ENCODE results near the gene SP5. TPM values are rescaled to one million over a fixed set of nuclear protein-coding genes. Genes with fewer than 3 reads are reported as not detected.
"Not testable (repeated sequence)": the region's sequence is repeated elsewhere in the genome, so short reads cannot be mapped to it uniquely, and the experiment has no call there.

The SP5 gene
- total RNA-seq (0.24 TPM), polyA plus RNA-seq (0.55 TPM)
- long read RNA-seq, donor 1: 0 reads
- long read RNA-seq, donor 2: 0 reads
- long read RNA-seq, donor 3: 0 reads
- long read RNA-seq, donor 4: 0 reads
- long read RNA-seq, donor 5: 0 reads
- long read RNA-seq, donor 6: 0 reads
- long read RNA-seq, donor 7: 0 reads
- long read RNA-seq, donor 8: 0 reads
- long read RNA-seq, donor 9: 0 reads
- long read RNA-seq, donor 10: 0 reads

GRCh38 chr2:170715062-170715931 lies at the start of gene SP5:
Gene SP5 (plus strand): TSS chr2:170715337. CDS start chr2:170715513, 176 bp downstream.
- Histone ChIP-seq H3K4me1 (ENCODE audit: control insufficient read depth in 2 of 2, insufficient read depth in 2 of 2, low read length in 2 of 2) (peaks cover 19 to 56% of the 10 kb centered on the region in 2 donors), H3K9me3 (ENCODE audit: control insufficient read depth in 2 of 2, insufficient read depth in 1 of 2, low read length in 1 of 2) (peaks cover 1 to 9% of the 10 kb centered on the region in 2 donors), H3K36me3 (ENCODE audit: control insufficient read depth in 2 of 2, insufficient read depth in 2 of 2, low read length in 1 of 2) (no peaks in the 10 kb centered on the region), H3K27me3 (ENCODE audit: control insufficient read depth in 2 of 2, insufficient read depth in 1 of 2, low read length in 1 of 2) (peaks cover 85 to 100% of the 10 kb centered on the region in 2 donors), H3K4me3 (ENCODE audit: low read length in 2 of 2) (peak within 1 kb of the TSS; percentile 29 to 50), H3K27ac (ENCODE audit: low read depth in 1 of 2, low read length in 1 of 2) (peak within 1 kb of the TSS in 1 of 2 donors; percentile 18)
- WGBS: 1% methylated on average over 62 of the region's 62 CpGs
- peak in 6 of 9 donors; percentile 44 to 83 (median 48) for DNase-seq (ENCODE audit: low read depth in 6 of 9, low spot score in 9 of 9)

GRCh38 chr2:170665743-170666142 lies 49.4 kb upstream of the SP5 start:
- Histone ChIP-seq H3K4me1 (ENCODE audit: control insufficient read depth in 2 of 2, insufficient read depth in 2 of 2, low read length in 2 of 2) (no peaks in the 10 kb centered on the region), H3K27me3 (ENCODE audit: control insufficient read depth in 2 of 2, insufficient read depth in 1 of 2, low read length in 1 of 2) (no peaks in the 10 kb centered on the region), H3K27ac (ENCODE audit: low read depth in 1 of 2, low read length in 1 of 2) (no peak overlapping the region), H3K36me3 (ENCODE audit: control insufficient read depth in 2 of 2, insufficient read depth in 2 of 2, low read length in 1 of 2) (no peaks in the 10 kb centered on the region), H3K9me3 (ENCODE audit: control insufficient read depth in 2 of 2, insufficient read depth in 1 of 2, low read length in 1 of 2) (no peaks in the 10 kb centered on the region), H3K4me3 (ENCODE audit: low read length in 2 of 2) (no peak overlapping the region)
- DNase-seq (ENCODE audit: low read depth in 6 of 9, low spot score in 9 of 9): no peak
- WGBS: 98% methylated on average over 5 of the region's 5 CpGs

GRCh38 chr2:170669909-170670308 lies 45.2 kb upstream of the SP5 start:
- no peak overlapping the region for H3K4me3 ChIP-seq (ENCODE audit: low read length in 2 of 2)
- H3K36me3 ChIP-seq (ENCODE audit: control insufficient read depth in 2 of 2, insufficient read depth in 2 of 2, low read length in 1 of 2): no peaks in the 10 kb centered on the region
- no peaks in the 10 kb centered on the region for H3K4me1 ChIP-seq (ENCODE audit: control insufficient read depth in 2 of 2, insufficient read depth in 2 of 2, low read length in 2 of 2)
- H3K9me3 ChIP-seq (ENCODE audit: control insufficient read depth in 2 of 2, insufficient read depth in 1 of 2, low read length in 1 of 2): no peaks in the 10 kb centered on the region
- no peaks in the 10 kb centered on the region for H3K27me3 ChIP-seq (ENCODE audit: control insufficient read depth in 2 of 2, insufficient read depth in 1 of 2, low read length in 1 of 2)
- no peak for DNase-seq (ENCODE audit: low read depth in 6 of 9, low spot score in 9 of 9)
- H3K27ac ChIP-seq (ENCODE audit: low read depth in 1 of 2, low read length in 1 of 2): no peak overlapping the region
- WGBS: 91% methylated on average over 3 of the region's 3 CpGs

- 94% methylated on average over 2 of the region's 2 CpGs for WGBS
- Histone ChIP-seq H3K27me3 (ENCODE audit: control insufficient read depth in 2 of 2, insufficient read depth in 1 of 2, low read length in 1 of 2) (no peaks in the 10 kb centered on the region), H3K4me1 (ENCODE audit: control insufficient read depth in 2 of 2, insufficient read depth in 2 of 2, low read length in 2 of 2) (no peaks in the 10 kb centered on the region), H3K27ac (ENCODE audit: low read depth in 1 of 2, low read length in 1 of 2) (no peak overlapping the region), H3K9me3 (ENCODE audit: control insufficient read depth in 2 of 2, insufficient read depth in 1 of 2, low read length in 1 of 2) (no peaks in the 10 kb centered on the region), H3K36me3 (ENCODE audit: control insufficient read depth in 2 of 2, insufficient read depth in 2 of 2, low read length in 1 of 2) (no peaks in the 10 kb centered on the region), H3K4me3 (ENCODE audit: low read length in 2 of 2) (no peak overlapping the region)
- no peak for DNase-seq (ENCODE audit: low read depth in 6 of 9, low spot score in 9 of 9)
Observed at GRCh38 chr2:170670651-170671050, 44.5 kb upstream of the SP5 start.

- H3K9me3 ChIP-seq (ENCODE audit: control insufficient read depth in 2 of 2, insufficient read depth in 1 of 2, low read length in 1 of 2): no peaks in the 10 kb centered on the region
- no peak for DNase-seq (ENCODE audit: low read depth in 6 of 9, low spot score in 9 of 9)
- 99% methylated on average over 9 of the region's 9 CpGs for WGBS
- no peak overlapping the region for H3K4me3 ChIP-seq (ENCODE audit: low read length in 2 of 2)
- H3K36me3 ChIP-seq (ENCODE audit: control insufficient read depth in 2 of 2, insufficient read depth in 2 of 2, low read length in 1 of 2): no peaks in the 10 kb centered on the region
- no peaks in the 10 kb centered on the region for H3K27me3 ChIP-seq (ENCODE audit: control insufficient read depth in 2 of 2, insufficient read depth in 1 of 2, low read length in 1 of 2)
- H3K27ac ChIP-seq (ENCODE audit: low read depth in 1 of 2, low read length in 1 of 2): no peak overlapping the region
- H3K4me1 ChIP-seq (ENCODE audit: control insufficient read depth in 2 of 2, insufficient read depth in 2 of 2, low read length in 2 of 2): no peaks in the 10 kb centered on the region
Observed at GRCh38 chr2:170671079-170671478, 44.1 kb upstream of the SP5 start.

- not testable (repeated sequence) for DNase-seq (ENCODE audit: low read depth in 6 of 9, low spot score in 9 of 9); H3K9me3 ChIP-seq (ENCODE audit: control insufficient read depth in 2 of 2, insufficient read depth in 1 of 2, low read length in 1 of 2); H3K27me3 ChIP-seq (ENCODE audit: control insufficient read depth in 2 of 2, insufficient read depth in 1 of 2, low read length in 1 of 2); H3K27ac ChIP-seq (ENCODE audit: low read depth in 1 of 2, low read length in 1 of 2); H3K4me3 ChIP-seq (ENCODE audit: low read length in 2 of 2); H3K36me3 ChIP-seq (ENCODE audit: control insufficient read depth in 2 of 2, insufficient read depth in 2 of 2, low read length in 1 of 2); H3K4me1 ChIP-seq (ENCODE audit: control insufficient read depth in 2 of 2, insufficient read depth in 2 of 2, low read length in 2 of 2)
Observed at GRCh38 chr2:170674282-170674681, 40.9 kb upstream of the SP5 start.

- H3K36me3 ChIP-seq (ENCODE audit: control insufficient read depth in 2 of 2, insufficient read depth in 2 of 2, low read length in 1 of 2): no peaks in the 10 kb centered on the region
- no peaks in the 10 kb centered on the region for H3K9me3 ChIP-seq (ENCODE audit: control insufficient read depth in 2 of 2, insufficient read depth in 1 of 2, low read length in 1 of 2)
- peaks cover 0 to 5% of the 10 kb centered on the region in 2 donors for H3K4me1 ChIP-seq (ENCODE audit: control insufficient read depth in 2 of 2, insufficient read depth in 2 of 2, low read length in 2 of 2)
- no peak overlapping the region for H3K4me3 ChIP-seq (ENCODE audit: low read length in 2 of 2)
- 91% methylated on average over 6 of the region's 6 CpGs for WGBS
- H3K27me3 ChIP-seq (ENCODE audit: control insufficient read depth in 2 of 2, insufficient read depth in 1 of 2, low read length in 1 of 2): no peaks in the 10 kb centered on the region
- DNase-seq (ENCODE audit: low read depth in 6 of 9, low spot score in 9 of 9): no peak
- no peak overlapping the region for H3K27ac ChIP-seq (ENCODE audit: low read depth in 1 of 2, low read length in 1 of 2)
Observed at GRCh38 chr2:170675701-170676100, 39.4 kb upstream of the SP5 start.

- Histone ChIP-seq H3K36me3 (ENCODE audit: control insufficient read depth in 2 of 2, insufficient read depth in 2 of 2, low read length in 1 of 2) (no peaks in the 10 kb centered on the region), H3K27ac (ENCODE audit: low read depth in 1 of 2, low read length in 1 of 2) (no peak overlapping the region), H3K4me1 (ENCODE audit: control insufficient read depth in 2 of 2, insufficient read depth in 2 of 2, low read length in 2 of 2) (peaks cover 0 to 5% of the 10 kb centered on the region in 2 donors), H3K9me3 (ENCODE audit: control insufficient read depth in 2 of 2, insufficient read depth in 1 of 2, low read length in 1 of 2) (no peaks in the 10 kb centered on the region), H3K4me3 (ENCODE audit: low read length in 2 of 2) (no peak overlapping the region), H3K27me3 (ENCODE audit: control insufficient read depth in 2 of 2, insufficient read depth in 1 of 2, low read length in 1 of 2) (no peaks in the 10 kb centered on the region)
- DNase-seq (ENCODE audit: low read depth in 6 of 9, low spot score in 9 of 9): peak in 1 of 9 donors; percentile 26
- 77% methylated on average over 5 of the region's 5 CpGs for WGBS
Observed at GRCh38 chr2:170679607-170680079, 35.5 kb upstream of the SP5 start.

Measured in thymus (tissue), 14 donors.